Small intestine (tissue), 7 donors: Measurements from ENCODE around the gene TMEM161B. TPM values are rescaled to one million over a fixed set of nuclear protein-coding genes. Genes with fewer than 3 reads are reported as not detected.
"Not testable (repeated sequence)": the region's sequence is repeated elsewhere in the genome, so short reads cannot be mapped to it uniquely, and the experiment has no call there.

ENCODE experiments used
- DNase-seq, 2 donors: peaks; one replicate each; pipeline versions ENCODE4 v3.0.0 to v3.0.0-alpha.2; 2013
- FAIRE-seq: peaks from 2 replicates; lab custom pipeline; 2012; peaks lifted over from hg19 to GRCh38; lab: Jason Lieb, UNC
- H3K27ac ChIP-seq, 3 donors: one replicate each; pipeline ENCODE4 v1.5.1; 2013; ENCODE audit warnings: low read length in 2 of 3, mild to moderate bottlenecking in 2 of 3, control low read depth in 1 of 3, inconsistent platforms in 1 of 3, low read depth in 1 of 3, moderate library complexity in 1 of 3
- H3K27me3 ChIP-seq, 3 donors: one replicate each; pipeline ENCODE4 v1.6.1; 2013; ENCODE audit warnings: low read length in 3 of 3, inconsistent platforms in 1 of 3; ENCODE audit not compliant: control insufficient read depth in 3 of 3, insufficient read depth in 3 of 3
- H3K36me3 ChIP-seq, 3 donors: one replicate each; pipeline ENCODE4 v1.6.1; 2013; ENCODE audit warnings: low read length in 3 of 3, inconsistent platforms in 1 of 3, low read depth in 1 of 3, mild to moderate bottlenecking in 1 of 3, moderate library complexity in 1 of 3; ENCODE audit not compliant: control insufficient read depth in 3 of 3, insufficient read depth in 2 of 3
- H3K4me1 ChIP-seq, 3 donors: one replicate each; pipeline ENCODE4 v1.6.1; 2013; ENCODE audit warnings: low read length in 2 of 3, inconsistent platforms in 1 of 3, low read depth in 1 of 3, mild to moderate bottlenecking in 1 of 3, moderate library complexity in 1 of 3; ENCODE audit not compliant: control insufficient read depth in 3 of 3, insufficient read depth in 2 of 3
- H3K4me3 ChIP-seq, 3 donors: one replicate each; pipeline ENCODE4 v1.5.1; 2013; ENCODE audit warnings: low read length in 3 of 3, control low read depth in 1 of 3, inconsistent platforms in 1 of 3, low read depth in 1 of 3, mild to moderate bottlenecking in 1 of 3, moderate library complexity in 1 of 3
- H3K9me3 ChIP-seq, 2 donors: one replicate each; pipeline ENCODE4 v1.6.1; 2013; ENCODE audit warnings: low read depth in 1 of 2, low read length in 1 of 2; ENCODE audit not compliant: control insufficient read depth in 2 of 2, insufficient read depth in 1 of 2
- WGBS, 3 donors: extraction: QIAGEN DNeasy Blood & Tissue Kit; methylation state at CpG; one replicate each; pipeline ENCODE4 v1.1.7; 2013; 5-methylcytosine and 5-hydroxymethylcytosine counted together
- polyA plus RNA-seq, 4 donors: library from polyadenylated mRNA; stranded (reverse) in 3 of 4; unstranded in 1 of 4; fragments of 200-250 nt in 3 of 4; fragments of 120-200 nt in 1 of 4; gene quantifications; one replicate each; pipeline versions ENCODE4 v1.2.1 to v1.2.3, GENCODE V29; 2013
- donor health status: healthy with polysubstance abuse.
- donor health status: control.
- donor health status: control.
- donor health status: Bipolar disorder and iron deficiency.
- donor health status: healthy.

The TMEM161B gene
- polyA plus RNA-seq, 4 donors, result 6.3 to 28.9 (median 10.8) TPM

GRCh38 chr5:88245893-88246244, 22.8 kb downstream of the TMEM161B start:
- Histone ChIP-seq H3K27me3 (no peaks in the 10 kb centered on the region), H3K9me3 (peaks cover 0 to 3% of the 10 kb centered on the region in 2 donors), H3K4me3 (no peak overlapping the region), H3K27ac (no peak overlapping the region), H3K36me3 (peaks cover 0 to 5% (median 0%) of the 10 kb centered on the region in 3 donors), H3K4me1 (peaks cover 0 to 6% (median 3%) of the 10 kb centered on the region in 3 donors)
- DNase-seq (no peak), FAIRE-seq (no peak)

GRCh38 chr5:88245241-88245892, 23.3 kb downstream of the TMEM161B start:
- H3K9me3 ChIP-seq, result no peaks in the 10 kb centered on the region
- H3K27ac ChIP-seq, result no peak overlapping the region
- DNase-seq (no peak), FAIRE-seq (no peak)
- no peaks in the 10 kb centered on the region for H3K27me3 ChIP-seq
- no peak overlapping the region for H3K4me3 ChIP-seq
- H3K4me1 ChIP-seq, result peaks cover 0 to 3% (median under 1%) of the 10 kb centered on the region in 3 donors
- 47 to 70% (median 61%) methylated on average over 1 of the region's 1 CpG for WGBS, 3 donors
- H3K36me3 ChIP-seq, result peaks cover 0 to 3% (median 0%) of the 10 kb centered on the region in 3 donors

DNA sequence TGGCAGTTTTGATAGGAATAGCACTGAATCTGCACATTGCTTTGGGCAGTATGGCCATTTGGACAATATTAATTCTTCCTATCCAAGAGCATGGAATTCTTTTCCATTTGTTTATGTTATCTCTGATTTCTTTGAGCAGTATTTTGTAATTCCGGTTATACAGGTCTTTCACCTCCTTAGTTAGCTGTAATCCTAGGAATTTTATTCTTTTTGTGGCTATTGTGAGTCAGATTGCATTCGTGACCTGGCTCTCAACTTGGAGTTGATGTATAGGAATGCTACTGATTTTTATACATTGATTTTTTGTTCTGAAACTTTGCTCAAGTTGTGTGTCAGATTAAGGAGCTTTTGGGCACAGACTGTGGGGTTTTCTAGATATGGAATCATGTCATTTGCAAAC, 24.0 kb downstream of the TMEM161B start:
- Histone ChIP-seq H3K27ac (no peak overlapping the region), H3K4me3 (no peak overlapping the region), H3K36me3 (peaks cover 0 to 2% (median 0%) of the 10 kb centered on the region in 3 donors), H3K9me3 (no peaks in the 10 kb centered on the region), H3K27me3 (no peaks in the 10 kb centered on the region), H3K4me1 (peaks cover 0 to 3% (median 0%) of the 10 kb centered on the region in 3 donors)
- WGBS, 3 donors, result 84 to 93% (median 91%) methylated on average over 2 of the region's 2 CpGs
- no peak for FAIRE-seq
- no peak for DNase-seq

- WGBS, 3 donors, result 48 to 70% (median 63%) methylated on average over 2 of the region's 2 CpGs
- H3K36me3 ChIP-seq, H3K4me1 ChIP-seq, H3K27me3 ChIP-seq, H3K4me3 ChIP-seq, H3K27ac ChIP-seq, H3K9me3 ChIP-seq, DNase-seq, FAIRE-seq: not testable (repeated sequence)
Measured at GRCh38 chr5:88243493-88243892, 25.2 kb downstream of the TMEM161B start.

DNA sequence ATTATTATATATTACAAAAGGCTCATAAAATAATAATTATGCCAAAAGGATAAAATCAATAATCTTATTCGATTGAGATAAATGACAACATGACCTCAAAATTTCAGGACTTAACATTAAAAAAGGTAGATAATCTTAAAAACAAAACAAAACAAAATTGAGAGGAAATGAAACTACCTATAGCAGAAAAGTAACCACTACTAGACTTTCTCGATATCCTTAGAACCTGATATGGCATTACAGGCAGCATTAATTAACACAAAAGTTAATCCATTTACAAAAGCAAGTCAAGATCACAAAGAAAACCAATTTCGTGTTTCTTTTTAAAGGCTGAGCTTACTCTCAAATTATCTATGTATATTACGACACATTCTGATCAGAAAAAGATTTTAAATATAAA, 29.9 kb downstream of the TMEM161B start:
- no peak for DNase-seq
- FAIRE-seq, result peak; percentile 10
- H3K4me3 ChIP-seq, result no peak overlapping the region
- H3K27ac ChIP-seq, result no peak overlapping the region
- no peaks in the 10 kb centered on the region for H3K4me1 ChIP-seq
- 87 to 93% (median 91%) methylated on average over 4 of the region's 4 CpGs for WGBS, 3 donors
- no peaks in the 10 kb centered on the region for H3K9me3 ChIP-seq
- H3K36me3 ChIP-seq, result peaks cover 3 to 6% (median 5%) of the 10 kb centered on the region in 3 donors
- H3K27me3 ChIP-seq, result no peaks in the 10 kb centered on the region

DNA sequence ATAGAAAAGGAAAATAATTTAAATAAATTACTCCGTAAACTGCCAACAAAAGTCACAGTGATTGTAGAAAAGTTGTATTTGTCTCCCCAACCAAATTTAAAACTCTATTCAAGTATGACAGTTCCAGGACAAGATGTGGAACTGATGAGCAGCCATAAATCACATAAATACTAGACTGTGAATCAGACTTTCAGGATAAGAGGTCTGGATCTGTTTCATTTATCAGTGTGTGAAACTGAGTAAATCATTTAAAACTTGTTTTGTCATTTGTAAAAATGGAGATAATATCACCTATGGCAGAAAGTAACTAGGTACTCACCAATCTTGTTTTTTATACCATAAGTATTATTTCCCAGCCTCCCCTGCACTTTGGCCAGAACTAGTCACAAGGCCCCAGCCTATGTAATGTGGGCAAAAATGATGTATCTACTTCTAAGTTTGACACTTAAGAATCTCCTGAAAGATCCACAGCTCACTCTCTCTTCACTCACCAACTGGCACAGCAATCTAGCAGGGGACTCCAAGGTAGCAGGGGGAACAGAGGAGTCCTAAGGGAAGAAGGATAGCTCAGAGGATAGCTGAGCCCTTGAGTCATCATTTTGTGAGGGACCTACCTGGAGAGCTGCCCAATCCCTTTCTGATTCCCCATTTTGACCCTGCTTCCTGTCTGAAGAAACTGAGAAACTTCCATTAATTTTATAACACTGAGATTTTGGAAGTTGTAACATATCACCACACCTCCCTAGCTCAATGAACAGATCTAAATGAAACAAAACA, 31.6 kb downstream of the TMEM161B start:
- Histone ChIP-seq H3K4me3 (no peak overlapping the region), H3K4me1 (no peaks in the 10 kb centered on the region), H3K27ac (no peak overlapping the region), H3K9me3 (no peaks in the 10 kb centered on the region), H3K36me3 (peaks cover 5 to 6% (median 6%) of the 10 kb centered on the region in 3 donors), H3K27me3 (no peaks in the 10 kb centered on the region)
- 96 to 100% (median 100%) methylated on average over 1 of the region's 1 CpG for WGBS, 3 donors
- FAIRE-seq (no peak), DNase-seq (no peak)

- FAIRE-seq (no peak), DNase-seq (no peak)
- Histone ChIP-seq H3K27ac (no peak overlapping the region), H3K27me3 (no peaks in the 10 kb centered on the region), H3K4me1 (no peaks in the 10 kb centered on the region), H3K4me3 (no peak overlapping the region), H3K9me3 (no peaks in the 10 kb centered on the region), H3K36me3 (peaks cover 5 to 6% (median 6%) of the 10 kb centered on the region in 3 donors)
- WGBS, 3 donors, result 96 to 98% (median 97%) methylated on average over 4 of the region's 4 CpGs
Measured at GRCh38 chr5:88235828-88236227, 32.8 kb downstream of the TMEM161B start.

- no peak for DNase-seq
- no peak overlapping the region for H3K4me3 ChIP-seq
- WGBS, 3 donors, result 67 to 72% (median 70%) methylated on average over 1 of the region's 1 CpG
- peaks cover 5 to 6% (median 6%) of the 10 kb centered on the region in 3 donors for H3K36me3 ChIP-seq
- no peaks in the 10 kb centered on the region for H3K4me1 ChIP-seq
- no peak for FAIRE-seq
- H3K27ac ChIP-seq, result no peak overlapping the region
- H3K9me3 ChIP-seq, result no peaks in the 10 kb centered on the region
- H3K27me3 ChIP-seq, result no peaks in the 10 kb centered on the region
Measured at GRCh38 chr5:88235346-88235745, 33.3 kb downstream of the TMEM161B start.
